ENCODE measurements around the gene MIAT. TPM values are rescaled to one million over a fixed set of nuclear protein-coding genes. Genes with fewer than 3 reads are reported as not detected.

Gene MIAT
- total and polyA plus RNA-seq, 8 donors, result 0.28 to 0.78 (median 0.53) TPM

DNA sequence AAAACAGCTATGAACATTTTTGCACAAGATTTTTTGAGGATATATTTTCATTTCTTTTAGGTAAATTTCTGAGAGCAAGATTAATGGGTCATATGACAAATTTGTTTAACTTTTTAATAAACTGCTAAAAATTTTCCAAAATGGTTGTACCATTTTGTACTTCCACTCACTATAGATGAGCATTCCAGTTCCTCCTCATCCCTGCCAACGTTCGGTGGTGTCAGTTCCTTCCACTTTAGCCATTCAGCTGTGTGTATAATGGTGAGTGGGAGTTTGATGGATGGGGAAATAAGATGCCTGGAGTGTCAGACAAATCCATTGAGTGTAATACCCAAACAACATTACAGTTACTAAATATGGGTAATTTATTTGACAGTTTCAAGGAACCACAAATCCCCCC lies 49.7 kb downstream of the MIAT start:
- H3K4me1 ChIP-seq, result no peaks in the 10 kb centered on the region
- 96 to 100% methylated on average over 2 of the region's 2 CpGs for WGBS, 2 donors
- intact Hi-C loops (cut with DNase I), result no loop called here
- H3K27ac ChIP-seq, result no peak overlapping the region
- H3K36me3 ChIP-seq, result no peaks in the 10 kb centered on the region
- FAIRE-seq (no peak), DNase-seq (no peak), ATAC-seq (no peak)
- no peaks in the 10 kb centered on the region for H3K9me3 ChIP-seq
- TF ChIP-seq, protein P1, sequence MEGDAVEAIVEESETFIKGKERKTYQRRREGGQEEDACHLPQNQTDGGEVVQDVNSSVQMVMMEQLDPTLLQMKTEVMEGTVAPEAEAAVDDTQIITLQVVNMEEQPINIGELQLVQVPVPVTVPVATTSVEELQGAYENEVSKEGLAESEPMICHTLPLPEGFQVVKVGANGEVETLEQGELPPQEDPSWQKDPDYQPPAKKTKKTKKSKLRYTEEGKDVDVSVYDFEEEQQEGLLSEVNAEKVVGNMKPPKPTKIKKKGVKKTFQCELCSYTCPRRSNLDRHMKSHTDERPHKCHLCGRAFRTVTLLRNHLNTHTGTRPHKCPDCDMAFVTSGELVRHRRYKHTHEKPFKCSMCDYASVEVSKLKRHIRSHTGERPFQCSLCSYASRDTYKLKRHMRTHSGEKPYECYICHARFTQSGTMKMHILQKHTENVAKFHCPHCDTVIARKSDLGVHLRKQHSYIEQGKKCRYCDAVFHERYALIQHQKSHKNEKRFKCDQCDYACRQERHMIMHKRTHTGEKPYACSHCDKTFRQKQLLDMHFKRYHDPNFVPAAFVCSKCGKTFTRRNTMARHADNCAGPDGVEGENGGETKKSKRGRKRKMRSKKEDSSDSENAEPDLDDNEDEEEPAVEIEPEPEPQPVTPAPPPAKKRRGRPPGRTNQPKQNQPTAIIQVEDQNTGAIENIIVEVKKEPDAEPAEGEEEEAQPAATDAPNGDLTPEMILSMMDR (IDR thresholded peaks at IDR 0.05), result no peak
- H3K27me3 ChIP-seq, result no peaks in the 10 kb centered on the region
- H3K4me3 ChIP-seq, result no peak overlapping the region

DNA sequence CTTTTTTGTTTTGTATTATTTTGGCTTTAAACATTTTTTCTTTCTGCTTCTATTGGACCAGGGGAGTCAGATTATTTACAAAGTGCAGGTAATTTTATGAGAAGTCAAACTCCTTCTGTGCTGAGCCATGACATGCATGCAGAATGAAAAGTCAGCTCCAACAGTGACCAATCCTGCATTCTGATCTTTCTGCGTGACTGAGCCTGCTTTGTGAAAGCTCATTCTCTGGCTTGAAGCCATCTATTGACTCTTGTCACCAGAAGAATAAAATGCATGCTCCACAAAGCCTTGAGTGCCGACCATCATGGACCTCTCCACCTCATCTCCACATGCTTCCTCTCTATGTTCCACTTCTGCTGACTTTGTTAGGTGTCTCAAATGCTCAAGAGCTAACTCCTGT lies 50.2 kb downstream of the MIAT start:
- 85 to 89% methylated on average over 2 of the region's 2 CpGs for WGBS, 2 donors
- Histone ChIP-seq H3K27ac (no peak overlapping the region), H3K4me1 (no peaks in the 10 kb centered on the region), H3K9me3 (no peaks in the 10 kb centered on the region), H3K27me3 (no peaks in the 10 kb centered on the region), H3K4me3 (no peak overlapping the region), H3K36me3 (no peaks in the 10 kb centered on the region)
- intact Hi-C loops (cut with DNase I), result no loop called here
- FAIRE-seq (no peak), ATAC-seq (no peak), DNase-seq (no peak)
- TF ChIP-seq, protein P1 (IDR thresholded peaks at IDR 0.05), result no peak

DNA sequence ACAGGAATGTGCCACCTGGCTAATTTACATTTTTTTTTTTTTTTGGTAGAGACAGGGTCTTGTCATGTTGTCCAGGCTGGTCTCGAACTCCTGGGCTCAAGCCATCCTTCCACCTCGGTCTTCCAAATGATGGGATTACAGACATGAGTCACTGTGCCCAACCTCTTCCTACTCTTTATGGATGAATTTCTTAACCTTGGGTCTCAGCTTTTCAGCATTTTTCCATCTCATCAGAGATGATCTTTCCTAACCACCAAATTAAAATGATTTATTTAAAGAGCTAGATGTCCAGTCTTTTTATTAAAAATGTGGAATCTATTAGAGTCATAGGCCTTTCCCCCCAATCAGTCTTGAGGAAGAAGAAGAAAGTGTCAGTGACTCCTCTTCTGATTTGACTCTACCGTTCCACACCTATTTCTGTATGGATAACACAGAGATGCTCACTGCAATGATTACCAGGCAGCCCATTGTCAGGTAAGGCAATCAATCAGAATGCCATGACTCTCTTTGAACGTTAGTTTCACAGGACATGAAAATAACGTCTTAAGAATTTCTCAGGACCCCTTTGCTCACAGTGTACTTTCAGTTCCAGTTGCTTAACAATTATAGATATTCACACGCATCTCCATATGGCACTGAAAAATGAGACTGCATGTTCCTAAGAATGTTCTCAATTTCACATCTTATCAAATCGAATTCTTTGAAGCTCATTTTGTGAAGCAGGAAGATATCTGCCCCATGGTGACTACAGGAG lies 51.0 kb downstream of the MIAT start:
- H3K27ac ChIP-seq, result no peak overlapping the region
- WGBS, 2 donors, result 72 to 74% methylated on average over 7 of the region's 7 CpGs
- H3K9me3 ChIP-seq, result no peaks in the 10 kb centered on the region
- DNase-seq (no peak), ATAC-seq (no peak), FAIRE-seq (no peak)
- H3K36me3 ChIP-seq, result no peaks in the 10 kb centered on the region
- H3K4me1 ChIP-seq, result no peaks in the 10 kb centered on the region
- TF ChIP-seq, protein P1 (IDR thresholded peaks at IDR 0.05), result no peak
- intact Hi-C loops (cut with DNase I), result no loop called here
- no peak overlapping the region for H3K4me3 ChIP-seq
- H3K27me3 ChIP-seq, result no peaks in the 10 kb centered on the region

DNA sequence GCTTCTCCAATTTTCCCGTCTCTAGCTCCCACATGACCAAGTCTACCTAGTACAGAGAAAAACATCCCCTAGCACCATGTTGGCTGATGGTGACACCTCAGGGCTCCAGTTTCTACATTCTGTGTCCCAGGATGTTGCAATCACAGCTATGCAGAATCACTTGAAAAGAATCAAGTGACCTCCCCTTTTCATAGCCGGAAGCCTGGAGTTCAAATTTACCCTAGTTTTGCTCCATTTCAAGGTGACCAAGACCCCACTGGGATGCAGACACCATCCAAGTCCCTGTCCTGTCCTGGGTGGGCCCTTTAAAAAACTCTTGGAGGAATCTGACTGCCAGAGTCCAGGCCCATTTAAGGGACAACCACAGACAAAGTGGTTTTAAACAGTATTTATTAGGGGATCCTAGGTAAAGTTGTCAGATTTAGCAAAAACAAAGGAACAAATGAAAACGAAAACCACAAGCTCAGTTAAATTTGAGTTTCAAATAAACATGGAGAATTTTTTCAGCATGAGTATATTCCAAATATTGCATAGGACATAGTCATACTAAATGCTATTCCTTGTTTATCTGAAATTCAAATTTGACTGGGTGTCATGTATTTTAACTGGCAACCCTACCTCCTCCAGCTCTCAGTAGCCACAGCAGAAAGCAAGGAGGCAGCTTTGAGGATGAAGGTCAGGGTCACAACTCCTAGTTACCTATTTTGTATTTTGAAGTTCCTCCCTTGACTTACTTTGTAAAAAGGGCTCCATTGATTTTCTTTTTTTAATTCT lies 52.4 kb downstream of the MIAT start:
- no peak for FAIRE-seq
- no peaks in the 10 kb centered on the region for H3K36me3 ChIP-seq
- H3K4me3 ChIP-seq, result no peak overlapping the region
- no peak for DNase-seq
- 94 to 95% methylated on average over 3 of the region's 3 CpGs for WGBS, 2 donors
- no peaks in the 10 kb centered on the region for H3K27me3 ChIP-seq
- H3K9me3 ChIP-seq, result no peaks in the 10 kb centered on the region
- ATAC-seq, result no peak
- TF ChIP-seq, protein P1 (IDR thresholded peaks at IDR 0.05), result no peak
- no peaks in the 10 kb centered on the region for H3K4me1 ChIP-seq
- intact Hi-C loops (cut with DNase I), result no loop called here
- no peak overlapping the region for H3K27ac ChIP-seq
